Effector CD8-positive, alpha-beta T cell (primary cell): ENCODE data around the gene MRPL49.

Source experiments
- DNase-seq: peaks from one replicate; lab custom pipeline; 2025; lab: John Stamatoyannopoulos, UW

Gene MRPL49

GRCh38 chr11:65102142-65103095, 19.7 kb upstream of the MRPL49 start:
- no peak for DNase-seq

- DNase-seq, result no peak
Observed at GRCh38 chr11:65103476-65103875, 18.6 kb upstream of the MRPL49 start.

- no peak for DNase-seq
Observed at GRCh38 chr11:65104628-65105027, 17.5 kb upstream of the MRPL49 start.

GRCh38 chr11:65107078-65107477, 15.0 kb upstream of the MRPL49 start:
- DNase-seq, result no peak

- no peak for DNase-seq
Observed at GRCh38 chr11:65107751-65108468, 14.2 kb upstream of the MRPL49 start.

GRCh38 chr11:65108469-65109123, 13.5 kb upstream of the MRPL49 start:
- no peak for DNase-seq

- no peak for DNase-seq
Observed at GRCh38 chr11:65109231-65110198, 12.6 kb upstream of the MRPL49 start.

GRCh38 chr11:65110354-65110861, 11.7 kb upstream of the MRPL49 start:
- peak; percentile 96 for DNase-seq

- no peak for DNase-seq
Observed at GRCh38 chr11:65111159-65111743, 10.9 kb upstream of the MRPL49 start.

- peak; percentile 90 for DNase-seq
Observed at GRCh38 chr11:65111744-65112545, 10.2 kb upstream of the MRPL49 start, which contains the start of gene TM7SF2. Gene TM7SF2, plus strand, starts transcription at chr11:65111872. Its CDS starts 144 bp downstream, at chr11:65112016.

- DNase-seq, result peak; percentile 55
Observed at GRCh38 chr11:65112546-65113360, 9.4 kb upstream of the MRPL49 start.

GRCh38 chr11:65113361-65113756, 8.8 kb upstream of the MRPL49 start:
- no peak for DNase-seq

GRCh38 chr11:65113839-65114238, 8.3 kb upstream of the MRPL49 start:
- DNase-seq, result no peak

GRCh38 chr11:65114538-65115171, 7.5 kb upstream of the MRPL49 start:
- DNase-seq, result no peak

GRCh38 chr11:65115361-65116082, 6.6 kb upstream of the MRPL49 start:
- DNase-seq, result no peak

GRCh38 chr11:65116370-65117205, 5.5 kb upstream of the MRPL49 start:
- DNase-seq, result no peak
